Neural progenitor cell (in vitro differentiated cells): ENCODE measurements around the gene ABCC3.

Experiments
- CTCF ChIP-seq: fragments of 200-600 bp; sonication (generic); IDR thresholded peaks from 2 replicates; pipeline ENCODE4 v1.5.1; 2017; ENCODE audit warnings: antibody characterized with exemption, mild to moderate bottlenecking
- EZH2 ChIP-seq: fragments of 200-600 bp; sonication (generic); IDR thresholded peaks from 2 replicates; pipeline ENCODE4 v1.6.1; 2017; ENCODE audit warnings: antibody characterized with exemption, mild to moderate bottlenecking, moderate library complexity
- EZH2phosphoT487 ChIP-seq: fragments of 200-600 bp; sonication (generic); IDR thresholded peaks from 2 replicates; pipeline ENCODE4 v1.6.1; 2017; ENCODE audit warnings: antibody characterized with exemption

- TF ChIP-seq EZH2phosphoT487 (no peak), CTCF (no peak), EZH2 (no peak)
Measured at GRCh38 chr17:50689251-50689650, 54.6 kb downstream of the ABCC3 start.
